HG03565 (cell line): ENCODE measurements around the gene PPP6R2.
"Not testable (repeated sequence)": the region's sequence is repeated elsewhere in the genome, so short reads cannot be mapped to it uniquely, and the experiment has no call there.

ENCODE experiments used
- ATAC-seq: cut with Tn5 transposase; IDR thresholded peaks from one replicate; pipeline ENCODE4 v1.9.1; 2021; ENCODE audit warnings: mild to moderate bottlenecking, moderate library complexity; ENCODE audit not compliant: unreplicated experiment

PPP6R2 gene

DNA sequence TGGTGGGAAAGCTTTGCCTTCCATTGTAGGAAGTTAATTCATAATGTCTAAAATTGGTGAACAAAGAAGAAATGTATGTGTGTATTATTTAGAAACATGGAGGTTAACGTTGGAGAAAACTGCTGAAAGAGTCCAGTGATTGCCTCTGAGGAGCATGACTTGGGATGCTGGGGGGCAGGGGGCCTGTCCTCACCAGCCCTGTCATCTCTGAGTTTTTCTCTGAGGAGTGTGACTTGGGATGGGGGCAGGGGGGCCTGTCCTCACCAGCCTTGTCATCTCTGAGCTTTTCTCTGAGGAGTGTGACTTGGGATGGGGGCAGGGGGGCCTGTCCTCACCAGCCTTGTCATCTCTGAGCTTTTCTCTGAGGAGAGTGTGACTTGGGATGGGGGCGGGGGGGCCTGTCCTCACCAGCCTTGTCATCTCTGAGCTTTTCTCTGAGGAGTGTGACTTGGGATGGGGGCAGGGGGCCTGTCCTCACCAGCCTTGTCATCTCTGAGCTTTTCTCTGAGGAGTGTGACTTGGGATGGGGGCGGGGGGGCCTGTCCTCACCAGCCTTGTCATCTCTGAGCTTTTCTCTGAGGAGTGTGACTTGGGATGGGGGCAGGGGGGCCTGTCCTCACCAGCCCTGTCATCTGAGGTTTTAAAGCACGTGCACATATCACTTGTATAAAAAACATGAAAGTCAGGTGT, 54.4 kb downstream of the PPP6R2 start:
- ATAC-seq = not testable (repeated sequence)

DNA sequence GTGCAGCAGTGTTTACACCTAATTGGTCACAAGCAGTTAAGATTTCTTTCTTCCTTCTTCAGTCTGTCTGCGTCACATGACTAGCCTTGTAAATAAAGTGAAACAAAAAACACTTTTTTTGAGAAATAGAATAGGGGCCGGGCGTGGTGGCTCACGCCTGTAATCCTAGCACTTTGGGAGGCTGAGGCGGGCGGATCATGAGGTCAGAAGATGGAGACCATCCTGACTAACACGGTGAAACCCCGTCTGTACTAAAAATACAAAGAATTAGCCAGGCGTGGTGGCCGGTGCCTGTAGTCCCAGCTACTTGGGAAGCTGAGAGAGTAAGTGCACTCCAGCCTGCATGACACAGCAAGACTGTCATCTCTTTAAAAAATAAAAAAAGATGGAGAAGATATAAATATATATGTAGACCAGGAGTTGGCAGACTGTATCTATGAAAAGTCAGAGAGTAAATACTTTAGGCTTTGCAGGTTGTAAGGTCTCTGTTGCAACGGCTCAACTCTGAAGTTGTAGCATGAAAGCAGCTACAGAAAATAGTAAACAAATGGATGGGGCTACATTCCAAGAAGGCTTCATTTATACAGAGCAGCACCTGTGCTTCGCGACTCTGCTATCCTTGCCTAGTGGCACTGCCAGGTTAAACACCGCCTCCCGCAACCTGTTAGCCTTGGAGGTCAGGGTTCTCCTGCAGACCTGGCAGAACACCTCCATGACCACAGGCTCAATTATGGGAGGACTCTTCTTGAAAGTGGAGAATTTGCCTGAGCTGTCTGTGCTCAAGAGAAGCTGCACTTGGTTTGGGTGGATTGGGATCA, 55.9 kb downstream of the PPP6R2 start:
- ATAC-seq = no peak

DNA sequence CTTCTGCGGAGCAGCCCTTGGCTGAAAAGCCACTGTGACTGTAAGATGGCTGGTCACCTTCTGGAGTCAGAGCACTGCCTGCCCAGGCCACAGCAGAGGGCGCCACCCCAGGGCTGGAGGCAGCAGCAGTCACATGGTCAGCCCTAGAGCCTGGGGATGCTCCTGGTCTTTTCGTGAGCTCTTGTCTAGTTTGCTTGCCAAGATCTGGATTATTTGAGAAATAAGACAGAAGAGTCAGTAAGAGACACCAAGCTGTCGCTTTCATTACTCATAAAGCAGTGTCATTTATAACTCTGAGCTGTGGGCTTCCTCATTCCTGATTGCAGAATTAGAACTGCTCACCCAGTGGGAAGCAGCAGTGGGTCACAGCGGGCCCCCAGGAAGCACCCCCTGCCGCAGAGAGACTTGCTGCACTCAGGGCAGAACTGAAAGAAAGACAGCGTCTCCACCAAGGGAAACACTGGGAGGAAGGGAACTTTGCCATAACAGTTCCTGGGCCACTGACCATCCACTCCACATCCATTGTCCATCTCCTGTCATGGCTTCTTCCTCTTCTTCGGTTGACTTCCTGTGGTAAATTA, 56.7 kb downstream of the PPP6R2 start:
- no peak for ATAC-seq

GRCh38 chr22:50400406-50400805, 57.3 kb downstream of the PPP6R2 start:
- ATAC-seq = no peak

DNA sequence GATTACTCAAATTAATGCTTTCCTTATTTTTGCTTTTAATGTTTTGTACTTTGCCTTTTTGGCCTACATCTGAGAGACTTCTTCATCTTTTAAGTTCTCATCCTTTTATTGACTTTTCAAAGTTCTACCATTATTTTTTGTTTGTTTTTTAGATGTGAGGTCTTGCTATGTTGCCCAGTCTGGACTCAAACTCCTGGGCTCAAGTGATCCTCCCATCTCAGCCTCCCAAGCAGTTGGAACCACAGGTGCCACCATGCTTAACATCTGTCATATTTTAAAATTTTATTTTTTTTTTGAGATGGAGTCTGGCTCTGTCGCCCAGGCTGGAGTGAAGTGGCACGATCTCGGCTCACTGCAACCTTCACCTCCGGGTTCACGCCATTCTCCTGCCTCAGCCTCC, 57.8 kb downstream of the PPP6R2 start:
- no peak for ATAC-seq

GRCh38 chr22:50401907-50402306, 58.8 kb downstream of the PPP6R2 start:
- no peak for ATAC-seq

DNA sequence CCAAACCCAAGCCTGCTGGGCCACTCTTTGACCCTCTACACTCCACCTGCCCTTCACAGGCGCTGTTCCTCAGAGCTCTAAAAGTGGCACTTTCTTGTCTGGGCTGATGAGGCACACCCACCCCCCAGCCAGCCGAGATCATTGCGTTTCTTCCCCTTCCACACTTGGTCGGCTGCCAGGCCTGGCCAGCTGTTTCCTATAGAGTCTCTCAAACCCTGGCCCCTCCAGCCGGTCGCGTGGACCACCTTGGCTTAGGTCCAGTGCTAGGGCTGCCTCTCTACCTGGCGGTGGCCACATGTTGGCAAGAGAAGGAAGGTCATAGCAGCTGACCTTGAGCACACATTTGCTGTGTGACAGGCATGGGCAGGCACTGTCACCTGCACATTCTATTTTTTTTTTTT, 60.6 kb downstream of the PPP6R2 start:
- ATAC-seq = no peak

DNA sequence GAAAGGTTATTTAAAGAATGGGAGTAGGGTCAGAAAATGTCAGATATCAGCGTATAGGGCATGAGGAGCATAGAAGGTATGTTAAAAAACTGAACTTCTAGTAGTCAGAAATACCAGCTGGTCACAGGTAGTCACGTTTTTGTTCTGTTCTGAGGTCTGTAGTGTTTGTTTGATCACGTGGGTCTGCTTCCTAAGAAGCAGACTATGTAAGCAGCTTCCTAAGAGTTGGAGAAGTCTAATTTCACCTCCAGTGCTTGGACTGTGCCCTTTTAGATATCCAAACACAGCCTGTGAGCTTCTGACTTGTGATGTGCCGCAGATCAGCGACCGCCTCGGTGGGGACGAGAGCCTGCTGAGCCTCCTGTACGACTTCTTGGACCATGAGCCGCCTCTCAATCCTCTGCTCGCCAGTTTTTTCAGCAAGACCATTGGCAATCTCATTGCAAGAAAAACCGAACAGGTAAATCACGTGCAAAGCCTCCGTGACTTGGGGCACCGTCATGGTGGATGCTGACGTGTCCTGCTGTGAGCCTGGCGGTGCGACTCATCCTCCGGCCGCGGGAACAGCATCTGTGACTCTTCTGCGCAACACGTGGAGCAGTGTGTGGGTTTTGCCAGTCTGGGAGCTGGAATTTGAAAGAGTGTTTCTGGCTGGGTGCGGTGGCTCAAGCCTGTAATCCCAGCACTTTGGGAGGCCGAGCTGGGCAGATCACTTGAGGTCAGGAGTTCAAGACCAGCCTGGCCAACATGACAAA, 63.5 kb downstream of the PPP6R2 start:
- no peak for ATAC-seq

DNA sequence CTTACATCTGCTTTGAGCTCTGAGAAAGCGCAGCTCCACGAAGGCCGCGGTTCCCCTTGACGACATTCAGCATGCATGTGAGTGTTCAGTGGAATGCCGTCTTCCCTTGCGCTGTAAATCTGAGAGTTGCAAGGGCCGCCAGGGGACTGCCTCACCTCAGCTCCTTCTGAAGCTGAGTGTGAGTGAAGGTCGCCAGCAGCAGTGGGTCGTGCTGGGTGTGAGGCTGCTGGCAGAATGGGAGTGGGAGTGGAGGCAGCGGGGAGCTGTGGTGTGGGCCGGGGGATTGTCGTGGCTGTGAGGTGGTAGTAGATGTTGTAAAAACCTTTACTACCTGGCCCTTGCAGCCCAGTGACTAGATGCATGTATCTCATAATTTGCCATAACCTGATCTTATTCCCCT, 65.2 kb downstream of the PPP6R2 start:
- ATAC-seq = no peak

GRCh38 chr22:50408954-50409353, 65.8 kb downstream of the PPP6R2 start:
- ATAC-seq = not testable (repeated sequence)

- ATAC-seq = no peak
Observed at GRCh38 chr22:50414476-50415248, 71.5 kb downstream of the PPP6R2 start.

GRCh38 chr22:50415426-50415825, 72.3 kb downstream of the PPP6R2 start:
- ATAC-seq = no peak

GRCh38 chr22:50416996-50417395, 73.9 kb downstream of the PPP6R2 start:
- no peak for ATAC-seq

DNA sequence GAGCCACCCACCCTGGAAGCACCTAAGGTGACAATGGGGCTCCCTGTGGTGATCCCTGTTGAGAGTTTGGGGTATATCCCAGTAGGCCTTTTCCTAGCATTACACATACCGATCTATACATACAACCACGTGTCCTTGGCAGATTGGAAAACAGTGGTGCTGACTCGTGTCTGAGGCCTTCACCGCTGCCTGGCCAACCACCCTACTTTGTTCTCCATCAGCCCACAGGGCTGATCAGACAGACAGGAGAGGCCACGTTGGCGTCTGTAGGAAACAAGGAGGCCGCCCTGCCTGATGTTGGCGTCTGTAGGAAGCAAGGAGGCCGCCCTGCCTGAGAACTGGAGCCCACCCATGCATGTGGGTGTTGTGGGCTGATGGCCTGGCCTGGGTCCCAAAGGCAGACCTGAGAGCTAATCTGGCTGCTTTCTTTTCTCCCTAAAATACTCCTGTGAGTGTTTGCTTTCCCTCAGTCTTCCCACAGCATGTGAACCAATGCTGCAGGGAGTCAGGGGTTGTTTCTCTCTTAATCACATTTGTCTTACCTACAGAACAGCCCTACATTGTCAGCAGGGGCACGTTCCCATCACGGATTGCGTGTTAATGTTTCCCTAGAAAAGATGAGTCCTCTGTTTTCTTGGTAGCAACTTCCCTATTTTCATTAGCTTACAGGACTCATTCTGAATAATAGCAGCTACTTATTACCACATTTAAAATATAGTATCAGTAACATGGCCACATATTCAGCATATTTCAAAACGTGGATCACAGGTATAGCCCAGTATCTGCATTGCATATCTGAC, 74.5 kb downstream of the PPP6R2 start:
- no peak for ATAC-seq

DNA sequence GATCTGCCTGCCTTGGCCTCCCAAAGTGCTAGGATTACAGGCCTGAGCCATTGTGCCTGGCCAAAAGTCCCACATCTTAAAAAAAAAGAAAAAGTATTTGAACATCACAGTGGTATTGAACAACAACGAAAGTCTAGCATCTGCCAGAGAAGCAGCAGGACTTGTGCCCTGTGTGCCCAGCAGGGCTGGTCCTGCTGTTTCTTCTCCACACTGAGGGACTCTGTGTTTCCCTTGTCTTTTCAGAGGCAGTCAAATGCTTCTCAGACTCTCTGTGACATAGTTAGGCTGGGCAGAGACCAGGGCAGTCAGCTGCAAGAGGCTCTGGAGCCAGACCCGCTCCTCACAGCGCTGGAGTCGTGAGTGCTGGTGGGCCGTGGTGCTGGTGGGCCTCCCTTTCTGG, 75.5 kb downstream of the PPP6R2 start:
- no peak for ATAC-seq

DNA sequence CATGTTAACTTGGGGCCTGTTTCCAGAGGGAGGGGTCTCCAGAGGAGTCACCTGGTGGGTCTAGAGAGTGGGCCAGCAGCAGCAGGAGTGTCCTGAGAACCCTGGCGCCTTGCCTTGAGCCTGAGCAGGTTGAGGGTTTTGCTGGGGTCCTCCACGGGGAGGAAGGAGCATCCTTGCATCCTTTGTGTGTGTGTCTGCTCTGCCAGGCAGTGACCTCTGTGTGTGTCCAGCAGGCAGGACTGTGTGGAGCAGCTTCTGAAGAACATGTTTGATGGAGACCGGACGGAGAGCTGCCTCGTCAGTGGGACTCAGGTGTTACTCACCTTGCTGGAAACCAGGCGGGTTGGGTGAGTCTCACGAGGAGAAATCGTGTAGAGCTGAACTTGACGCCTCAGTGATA, 76.0 kb downstream of the PPP6R2 start:
- no peak for ATAC-seq

- no peak for ATAC-seq
Observed at GRCh38 chr22:50420015-50420414, 76.9 kb downstream of the PPP6R2 start.

GRCh38 chr22:50420581-50420980, 77.5 kb downstream of the PPP6R2 start:
- ATAC-seq = no peak

GRCh38 chr22:50422046-50422445, 78.9 kb downstream of the PPP6R2 start:
- ATAC-seq = no peak
